GM18507 (cell line): ENCODE data around the gene RBSN.

Experiments used
- DNase-seq: peaks from one replicate; pipeline ENCODE4 v3.0.0; 2011; ENCODE audit warnings: low read depth; ENCODE audit not compliant: insufficient read length; ENCODE audit errors: extremely low spot score
- FAIRE-seq: peaks from 2 replicates; lab custom pipeline; 2011; peaks lifted over from hg19 to GRCh38; lab: Jason Lieb, UNC

RBSN gene

GRCh38 chr3:15032650-15033049 is 66.3 kb downstream of the RBSN start:
- FAIRE-seq (no peak), DNase-seq (no peak)

GRCh38 chr3:15029625-15030024 is 69.3 kb downstream of the RBSN start:
- DNase-seq: no peak
- FAIRE-seq: no peak

- FAIRE-seq (no peak), DNase-seq (no peak)
Measured at GRCh38 chr3:15023719-15024118, 75.2 kb downstream of the RBSN start.

GRCh38 chr3:15023249-15023648 is 75.7 kb downstream of the RBSN start:
- DNase-seq (no peak), FAIRE-seq (no peak)
